HepG2 (cell line): Measurements from ENCODE around the gene SLC4A7. TPM values are rescaled to one million over a fixed set of nuclear protein-coding genes. Genes with fewer than 3 reads are reported as not detected.

ENCODE experiments used
- ATAC-seq: fragments of 200-7000 bp; cut with Tn5 transposase; 3 replicates; pipeline ENCODE4 v1.9.1; 2020; ENCODE audit warnings: mild to moderate bottlenecking, moderate library complexity
- BruUV-seq: library from RNA; stranded (reverse); fragments of 400-500 nt; replicated peaks from 2 replicates; lab custom pipeline; 2021; lab: Mats Ljungman, UMichigan
- CTCF ChIA-PET: fragments of 300-600 bp; formaldehyde crosslinking; extraction: SDS; loops from one replicate; lab custom pipeline; 2021; ENCODE audit warnings: low total read pairs, inconsistent platforms, low intra/inter-chr PET ratio; lab: Yijun Ruan, JAX
- POLR2A ChIA-PET: fragments of 350-600 bp; sonication (Branson Sonifier 250); formaldehyde crosslinking; loops from one replicate; lab custom pipeline; 2020; ENCODE audit warnings: antibody characterized with exemption, inconsistent platforms; lab: Yijun Ruan, JAX
- DNase-seq: peaks from one replicate; pipeline ENCODE4 v3.0.0-alpha.2; 2015; ENCODE audit warnings: low spot score
- FAIRE-seq: peaks from 3 replicates; lab custom pipeline; 2011; peaks lifted over from hg19 to GRCh38; lab: Jason Lieb, UNC
- H2AFZ ChIP-seq: one replicate; pipeline ENCODE4 v1.6.1; 2011; ENCODE audit warnings: low read length, inconsistent platforms
- H3K27ac ChIP-seq: fragments of 300-600 bp; 3 replicates; pipeline ENCODE4 v1.8.0; 2011; ENCODE audit warnings: mixed run types, mild to moderate bottlenecking, mixed read lengths, low read length, inconsistent platforms; ENCODE audit not compliant: insufficient read depth; ENCODE audit errors: extremely low read length
- H3K27me3 ChIP-seq, 2 experiments: fragments of 200-600 bp in 1 of 2; 2 replicates in 1 of 2; 3 replicates in 1 of 2; pipeline versions ENCODE4 v1.6.0 to v1.8.0; 2011; ENCODE audit warnings: low read length in 2 of 2, mild to moderate bottlenecking in 2 of 2, moderate library complexity in 2 of 2, inconsistent platforms in 1 of 2; ENCODE audit not compliant: insufficient read depth in 2 of 2, control insufficient read depth in 1 of 2
- H3K36me3 ChIP-seq, 2 experiments: fragments of 200-600 bp in 1 of 2; replicated peaks in 1 of 2; 2 replicates in 1 of 2; 3 replicates in 1 of 2; pipeline versions ENCODE4 v1.5.1 to v1.8.0; 2011; ENCODE audit warnings: low read length in 2 of 2, inconsistent platforms in 1 of 2; ENCODE audit not compliant: insufficient read depth in 2 of 2, control insufficient read depth in 1 of 2
- H3K4me1 ChIP-seq: 2 replicates; pipeline ENCODE4 v1.5.1; 2012; ENCODE audit warnings: low read length, inconsistent platforms; ENCODE audit not compliant: insufficient read depth
- H3K4me2 ChIP-seq: 2 replicates; pipeline ENCODE4 v1.6.0; 2011; ENCODE audit warnings: low read depth, low read length, inconsistent platforms
- H3K4me3 ChIP-seq, 3 experiments: fragments of 200-600 bp in 1 of 3; sonication (generic), shearing (Covaris generic) in 1 of 3; replicated peaks in 1 of 3; 2 replicates each; pipeline ENCODE4 v1.5.1; 2011 to 2016; ENCODE audit warnings: low read length in 3 of 3, inconsistent platforms in 2 of 3, low read depth in 2 of 3, mild to moderate bottlenecking in 2 of 3, control low read depth in 1 of 3, mixed read lengths in 1 of 3; ENCODE audit not compliant: insufficient read depth in 1 of 3
- H3K79me2 ChIP-seq: one replicate; pipeline ENCODE4 v1.6.1; 2011; ENCODE audit warnings: low read length, inconsistent platforms; ENCODE audit not compliant: insufficient read depth
- H3K9ac ChIP-seq: 2 replicates; pipeline ENCODE4 v1.6.0; 2011; ENCODE audit warnings: mild to moderate bottlenecking, low read depth, low read length, inconsistent platforms; ENCODE audit not compliant: insufficient read depth
- H3K9me3 ChIP-seq: 2 replicates; pipeline ENCODE4 v1.5.1; 2012; ENCODE audit warnings: mild to moderate bottlenecking, low read length
- H4K20me1 ChIP-seq: 2 replicates; pipeline ENCODE4 v1.6.0; 2011; ENCODE audit warnings: inconsistent platforms, mild to moderate bottlenecking, low read length, moderate library complexity; ENCODE audit not compliant: insufficient read depth
- BORCS8-MEF2B ChIP-seq: sonication (generic); formaldehyde crosslinking; IDR thresholded peaks from 2 replicates; pipeline ENCODE4 v1.8.0; 2022; ENCODE audit warnings: mild to moderate bottlenecking, missing genetic modification reagents
- MEIS1 ChIP-seq: sonication (generic); formaldehyde crosslinking; IDR thresholded peaks from 2 replicates; pipeline ENCODE4 v1.9.0; 2021; ENCODE audit warnings: mild to moderate bottlenecking, missing genetic modification reagents, moderate library complexity, borderline replicate concordance
- MIXL1 ChIP-seq: IDR thresholded peaks from 2 replicates; pipeline ENCODE4 v1.6.1; 2016
- PHF21A ChIP-seq: sonication (generic); formaldehyde crosslinking; IDR thresholded peaks from 2 replicates; pipeline ENCODE4 v1.5.0; 2020; ENCODE audit warnings: mild to moderate bottlenecking, missing genetic modification reagents
- ZNF143 ChIP-seq: sonication (generic); formaldehyde crosslinking; IDR thresholded peaks from 2 replicates; pipeline ENCODE4 v1.4.0; 2020; ENCODE audit warnings: missing genetic modification reagents
- ZNF451 ChIP-seq: sonication (generic); formaldehyde crosslinking; IDR thresholded peaks from 2 replicates; pipeline ENCODE4 v1.5.0; 2020; ENCODE audit warnings: mild to moderate bottlenecking, missing genetic modification reagents
- WGBS: methylation state at CpG from one replicate; pipeline ENCODE4 v1.1.6; 2017; ENCODE audit warnings: low lambda C conversion rate; 5-methylcytosine and 5-hydroxymethylcytosine counted together
- in situ Hi-C: cut with HindIII; loops from 2 replicates; pipeline ENCODE4 v1.10.0; 2017; ENCODE audit warnings: low pct_unique_long_range_greater_than_20kb; ENCODE audit not compliant: extremely low pct_ligation_motif_present
- intact Hi-C: fragments of 100-400 bp; cut with micrococcal nuclease; formaldehyde crosslinking; loops from one replicate; pipeline ENCODE4 v1.10.0; 2022; ENCODE audit not compliant: unreplicated experiment
- polyA plus RNA-seq, 8 experiments: library from polyadenylated mRNA; depleted of rRNA in 3 of 8; stranded (reverse) in 7 of 8; unstranded in 1 of 8; fragments of >200 nt; fragmentation: Illumina TruSeq in 4 of 8; extraction: Trizol in 4 of 8; gene quantifications; 2 replicates each; pipeline versions ENCODE4 v1.2.1 to v1.2.3, GENCODE V29; 2011 to 2016; ENCODE audit warnings: low read depth in 4 of 8, missing spikeins in 1 of 8, mixed read lengths in 1 of 8; ENCODE audit not compliant: insufficient read depth in 1 of 8
- total RNA-seq, 5 experiments: library from RNA; depleted of rRNA; stranded (reverse); fragments of >200 nt; fragmentation: Illumina TruSeq; extraction: Trizol; gene quantifications; 2 replicates each; pipeline ENCODE4 v1.2.3, GENCODE V29; 2016; ENCODE audit warnings: low read depth in 1 of 5
- TF ChIP-seq, protein P1 (sequence below): sonication (generic); formaldehyde crosslinking; IDR thresholded peaks from 2 replicates; pipeline ENCODE4 v1.5.0; 2020; ENCODE audit warnings: mild to moderate bottlenecking, missing genetic modification reagents
- TF ChIP-seq, protein P2 (sequence below): sonication (generic); formaldehyde crosslinking; IDR thresholded peaks from 2 replicates; pipeline ENCODE4 v1.4.0; 2020; ENCODE audit warnings: missing genetic modification reagents

The SLC4A7 gene
- total and polyA plus RNA-seq, 2 of the 13 experiments (the other 11 are each of a cell fraction or from before 2014, with no cell fraction given): 16.4 to 43.8 TPM

DNA sequence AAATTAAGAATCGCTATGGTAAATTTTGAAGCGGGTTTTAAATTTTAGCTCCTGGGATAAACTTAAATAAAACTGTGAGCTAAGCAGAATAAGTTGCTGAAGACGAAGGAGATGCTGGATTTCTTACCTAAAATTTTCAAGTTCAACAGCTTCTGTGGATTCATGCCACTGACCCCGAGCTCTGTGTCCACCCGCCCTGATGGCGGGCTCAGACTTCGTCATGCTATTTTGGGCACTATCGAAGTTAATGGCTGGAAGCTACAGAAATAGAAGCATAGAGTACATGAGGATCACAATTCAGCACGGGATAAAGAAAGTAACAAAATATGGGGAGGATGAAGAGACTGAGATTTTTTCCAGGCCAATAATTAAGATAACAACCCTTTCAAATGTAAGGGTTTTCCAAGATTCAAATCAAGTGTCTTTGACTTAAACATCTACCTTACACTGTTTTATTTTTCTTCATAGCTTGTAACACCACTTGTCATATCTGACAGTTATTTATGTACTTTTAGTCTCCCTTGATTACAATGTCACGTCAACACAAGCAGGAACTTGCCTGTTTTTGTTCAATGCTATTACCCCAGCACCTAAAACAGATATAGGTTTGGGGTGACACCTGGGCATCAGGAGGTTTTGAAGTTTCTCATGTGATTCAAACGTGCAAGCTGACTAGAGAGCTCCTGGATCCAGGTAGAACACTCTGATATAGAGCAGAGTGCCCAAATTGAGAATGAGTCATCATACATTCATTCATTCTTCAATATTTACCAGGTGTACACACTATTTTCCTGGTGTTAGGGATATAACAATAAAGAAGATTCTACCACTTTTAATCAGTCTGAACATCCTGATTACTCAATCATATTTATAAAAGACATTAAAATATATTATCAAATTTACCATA lies 138.0 kb downstream of the SLC4A7 start:
- Histone ChIP-seq H2AFZ (no peak overlapping the region), H3K4me2 (no peak overlapping the region), H3K4me3 (no peak overlapping the region), H3K9me3 (no peaks in the 10 kb centered on the region), H3K4me1 (peaks cover 12% of the 10 kb centered on the region), H3K27ac (no peak overlapping the region), H3K9ac (no peak overlapping the region), H3K79me2 (no peaks in the 10 kb centered on the region), H3K36me3 (peaks cover 1 to 4% of the 10 kb centered on the region in 2 experiments; a peak in 2 of 5 replicates), H3K27me3 (no peaks in the 10 kb centered on the region), H4K20me1 (no peaks in the 10 kb centered on the region)
- POLR2A ChIA-PET: no interaction called here
- WGBS: 92% methylated on average over 11 of the region's 11 CpGs
- FAIRE-seq (no peak), DNase-seq (no peak), ATAC-seq (no peak)
- no peak for TF ChIP-seq PHF21A (CRISPR knock-in tag)
- TF ChIP-seq ZNF143 (CRISPR knock-in tag): no peak
- TF ChIP-seq MIXL1 (CRISPR knock-in tag): no peak
- TF ChIP-seq, protein P1, sequence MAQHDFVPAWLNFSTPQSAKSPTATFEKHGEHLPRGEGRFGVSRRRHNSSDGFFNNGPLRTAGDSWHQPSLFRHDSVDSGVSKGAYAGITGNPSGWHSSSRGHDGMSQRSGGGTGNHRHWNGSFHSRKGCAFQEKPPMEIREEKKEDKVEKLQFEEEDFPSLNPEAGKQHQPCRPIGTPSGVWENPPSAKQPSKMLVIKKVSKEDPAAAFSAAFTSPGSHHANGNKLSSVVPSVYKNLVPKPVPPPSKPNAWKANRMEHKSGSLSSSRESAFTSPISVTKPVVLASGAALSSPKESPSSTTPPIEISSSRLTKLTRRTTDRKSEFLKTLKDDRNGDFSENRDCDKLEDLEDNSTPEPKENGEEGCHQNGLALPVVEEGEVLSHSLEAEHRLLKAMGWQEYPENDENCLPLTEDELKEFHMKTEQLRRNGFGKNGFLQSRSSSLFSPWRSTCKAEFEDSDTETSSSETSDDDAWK: no peak
- TF ChIP-seq ZNF451 (CRISPR knock-in tag): no peak
- TF ChIP-seq, protein P2, sequence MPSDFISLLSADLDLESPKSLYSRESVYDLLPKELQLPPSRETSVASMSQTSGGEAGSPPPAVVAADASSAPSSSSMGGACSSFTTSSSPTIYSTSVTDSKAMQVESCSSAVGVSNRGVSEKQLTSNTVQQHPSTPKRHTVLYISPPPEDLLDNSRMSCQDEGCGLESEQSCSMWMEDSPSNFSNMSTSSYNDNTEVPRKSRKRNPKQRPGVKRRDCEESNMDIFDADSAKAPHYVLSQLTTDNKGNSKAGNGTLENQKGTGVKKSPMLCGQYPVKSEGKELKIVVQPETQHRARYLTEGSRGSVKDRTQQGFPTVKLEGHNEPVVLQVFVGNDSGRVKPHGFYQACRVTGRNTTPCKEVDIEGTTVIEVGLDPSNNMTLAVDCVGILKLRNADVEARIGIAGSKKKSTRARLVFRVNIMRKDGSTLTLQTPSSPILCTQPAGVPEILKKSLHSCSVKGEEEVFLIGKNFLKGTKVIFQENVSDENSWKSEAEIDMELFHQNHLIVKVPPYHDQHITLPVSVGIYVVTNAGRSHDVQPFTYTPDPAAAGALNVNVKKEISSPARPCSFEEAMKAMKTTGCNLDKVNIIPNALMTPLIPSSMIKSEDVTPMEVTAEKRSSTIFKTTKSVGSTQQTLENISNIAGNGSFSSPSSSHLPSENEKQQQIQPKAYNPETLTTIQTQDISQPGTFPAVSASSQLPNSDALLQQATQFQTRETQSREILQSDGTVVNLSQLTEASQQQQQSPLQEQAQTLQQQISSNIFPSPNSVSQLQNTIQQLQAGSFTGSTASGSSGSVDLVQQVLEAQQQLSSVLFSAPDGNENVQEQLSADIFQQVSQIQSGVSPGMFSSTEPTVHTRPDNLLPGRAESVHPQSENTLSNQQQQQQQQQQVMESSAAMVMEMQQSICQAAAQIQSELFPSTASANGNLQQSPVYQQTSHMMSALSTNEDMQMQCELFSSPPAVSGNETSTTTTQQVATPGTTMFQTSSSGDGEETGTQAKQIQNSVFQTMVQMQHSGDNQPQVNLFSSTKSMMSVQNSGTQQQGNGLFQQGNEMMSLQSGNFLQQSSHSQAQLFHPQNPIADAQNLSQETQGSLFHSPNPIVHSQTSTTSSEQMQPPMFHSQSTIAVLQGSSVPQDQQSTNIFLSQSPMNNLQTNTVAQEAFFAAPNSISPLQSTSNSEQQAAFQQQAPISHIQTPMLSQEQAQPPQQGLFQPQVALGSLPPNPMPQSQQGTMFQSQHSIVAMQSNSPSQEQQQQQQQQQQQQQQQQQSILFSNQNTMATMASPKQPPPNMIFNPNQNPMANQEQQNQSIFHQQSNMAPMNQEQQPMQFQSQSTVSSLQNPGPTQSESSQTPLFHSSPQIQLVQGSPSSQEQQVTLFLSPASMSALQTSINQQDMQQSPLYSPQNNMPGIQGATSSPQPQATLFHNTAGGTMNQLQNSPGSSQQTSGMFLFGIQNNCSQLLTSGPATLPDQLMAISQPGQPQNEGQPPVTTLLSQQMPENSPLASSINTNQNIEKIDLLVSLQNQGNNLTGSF (CRISPR knock-in tag): no peak
- no peak for TF ChIP-seq MEIS1 (CRISPR knock-in tag)
- no peak for TF ChIP-seq BORCS8-MEF2B (CRISPR knock-in tag)
- CTCF ChIA-PET: no interaction called here
- in situ Hi-C loops: no loop called here
- no TSS peak for BruUV-seq
- intact Hi-C loops: no loop called here
